HG02798 (cell line): ENCODE measurements around the gene COQ8A.

Experiments used
- ATAC-seq: cut with Tn5 transposase; IDR thresholded peaks from one replicate; pipeline ENCODE4 v1.9.1; 2021; ENCODE audit warnings: mild to moderate bottlenecking; ENCODE audit not compliant: unreplicated experiment, poor library complexity

Gene COQ8A

GRCh38 chr1:226971765-226972164 is 31.7 kb downstream of the COQ8A start:
- no peak for ATAC-seq

GRCh38 chr1:226972931-226973330 is 32.8 kb downstream of the COQ8A start:
- no peak for ATAC-seq

- no peak for ATAC-seq
Observed at GRCh38 chr1:226973371-226973897, 33.3 kb downstream of the COQ8A start.

- ATAC-seq, result no peak
Observed at GRCh38 chr1:226973898-226974543, 33.9 kb downstream of the COQ8A start.

GRCh38 chr1:226974544-226975258 is 34.6 kb downstream of the COQ8A start:
- ATAC-seq, result no peak

- no peak for ATAC-seq
Observed at GRCh38 chr1:226975259-226976250, 35.5 kb downstream of the COQ8A start.

- ATAC-seq, result no peak
Observed at GRCh38 chr1:226976276-226976977, 36.3 kb downstream of the COQ8A start.

GRCh38 chr1:226976978-226977642 is 37.0 kb downstream of the COQ8A start:
- no peak for ATAC-seq

GRCh38 chr1:226977643-226978431 is 37.7 kb downstream of the COQ8A start:
- no peak for ATAC-seq

GRCh38 chr1:226978432-226979114 is 38.5 kb downstream of the COQ8A start:
- ATAC-seq, result no peak

GRCh38 chr1:226979115-226979516 is 39.0 kb downstream of the COQ8A start:
- ATAC-seq, result no peak

- no peak for ATAC-seq
Observed at GRCh38 chr1:226979517-226980121, 39.5 kb downstream of the COQ8A start.

GRCh38 chr1:226980122-226980560 is 40.0 kb downstream of the COQ8A start:
- ATAC-seq, result no peak

- ATAC-seq, result no peak
Observed at GRCh38 chr1:226980565-226981385, 40.7 kb downstream of the COQ8A start.

- ATAC-seq, result no peak
Observed at GRCh38 chr1:226981386-226981817, 41.3 kb downstream of the COQ8A start.

- ATAC-seq, result no peak
Observed at GRCh38 chr1:226981838-226982237, 41.7 kb downstream of the COQ8A start.
